ENCODE results near the gene LAMTOR1. TPM values are rescaled to one million over a fixed set of nuclear protein-coding genes. Genes with fewer than 3 reads are reported as not detected.
A peak's percentile ranks its signal among the peaks of the same experiment; 100 is the strongest.

The LAMTOR1 gene
- total RNA-seq, 1 donor from 2014 or later, result 110 TPM

- DNase-seq (ENCODE audit: low read depth, low spot score), result no peak
Observed at GRCh38 chr11:72119198-72119597, 16.1 kb upstream of the LAMTOR1 start.

- DNase-seq (ENCODE audit: low read depth, low spot score), result no peak
Observed at GRCh38 chr11:72116019-72116755, 13.1 kb upstream of the LAMTOR1 start.

GRCh38 chr11:72114570-72114969, 11.5 kb upstream of the LAMTOR1 start:
- no peak for DNase-seq (ENCODE audit: low read depth, low spot score)

- DNase-seq (ENCODE audit: low read depth, low spot score), result no peak
Observed at GRCh38 chr11:72112978-72113808, 10.1 kb upstream of the LAMTOR1 start.

GRCh38 chr11:72112143-72112977, 9.3 kb upstream of the LAMTOR1 start, which contains the start of gene ANAPC15:
Gene ANAPC15, minus strand, starts transcription at chr11:72112695. Its CDS starts 1,419 bp downstream, at chr11:72111276.
- peak; percentile 99 for DNase-seq (ENCODE audit: low read depth, low spot score)

GRCh38 chr11:72111300-72112142, 8.4 kb upstream of the LAMTOR1 start:
- DNase-seq (ENCODE audit: low read depth, low spot score), result no peak

- DNase-seq (ENCODE audit: low read depth, low spot score), result no peak
Observed at GRCh38 chr11:72105888-72106287, 2.8 kb upstream of the LAMTOR1 start, which contains the start of gene TOMT. Gene TOMT, plus strand, starts transcription at chr11:72105924. Its CDS starts 28 bp downstream, at chr11:72105952.

- no peak for DNase-seq (ENCODE audit: low read depth, low spot score)
Observed at GRCh38 chr11:72103754-72104167, 664 bp upstream of the LAMTOR1 start.

- DNase-seq (ENCODE audit: low read depth, low spot score), result no peak
Observed at GRCh38 chr11:72102631-72102945, 509 bp downstream of the LAMTOR1 start.

GRCh38 chr11:72102162-72102561, 935 bp downstream of the LAMTOR1 start:
- DNase-seq (ENCODE audit: low read depth, low spot score), result no peak

- DNase-seq (ENCODE audit: low read depth, low spot score), result no peak
Observed at GRCh38 chr11:72100462-72100861, 2.6 kb downstream of the LAMTOR1 start.

GRCh38 chr11:72100009-72100408, 3.1 kb downstream of the LAMTOR1 start:
- DNase-seq (ENCODE audit: low read depth, low spot score), result no peak

GRCh38 chr11:72098741-72099140, 4.4 kb downstream of the LAMTOR1 start:
- no peak for DNase-seq (ENCODE audit: low read depth, low spot score)

- no peak for DNase-seq (ENCODE audit: low read depth, low spot score)
Observed at GRCh38 chr11:72091292-72091691, 11.8 kb downstream of the LAMTOR1 start.

- no peak for DNase-seq (ENCODE audit: low read depth, low spot score)
Observed at GRCh38 chr11:72088076-72088808, 14.9 kb downstream of the LAMTOR1 start.

- no peak for DNase-seq (ENCODE audit: low read depth, low spot score)
Observed at GRCh38 chr11:72085621-72086351, 17.3 kb downstream of the LAMTOR1 start.

- no peak for DNase-seq (ENCODE audit: low read depth, low spot score)
Observed at GRCh38 chr11:72084965-72085364, 18.1 kb downstream of the LAMTOR1 start.

- DNase-seq (ENCODE audit: low read depth, low spot score), result no peak
Observed at GRCh38 chr11:72084076-72084475, 19.0 kb downstream of the LAMTOR1 start.

GRCh38 chr11:72083414-72083813, 19.7 kb downstream of the LAMTOR1 start:
- no peak for DNase-seq (ENCODE audit: low read depth, low spot score)
